Right atrium auricular region (tissue), 2 donors: ENCODE results near the gene HSF5. TPM values are rescaled to one million over a fixed set of nuclear protein-coding genes. Genes with fewer than 3 reads are reported as not detected.

Experiments
- DNase-seq: peaks from one replicate; pipeline ENCODE4 v3.0.0-alpha.2; 2019; ENCODE audit warnings: low spot score
- H3K27ac ChIP-seq, 2 donors: fragments of 200-600 bp; sonication (generic); 1 replicate in 1 of 2; 2 replicates in 1 of 2; pipeline ENCODE4 v1.5.1; 2016 to 2019
- H3K27me3 ChIP-seq, 2 donors: fragments of 200-600 bp; sonication (generic); one replicate each; pipeline versions ENCODE4 v1.5.1 to v1.6.0; 2017 to 2019
- H3K36me3 ChIP-seq: fragments of 200-600 bp; sonication (generic); one replicate; pipeline ENCODE4 v1.5.1; 2016
- H3K4me1 ChIP-seq, 2 donors: fragments of 200-600 bp; sonication (generic); one replicate each; pipeline versions ENCODE4 v1.5.1 to v1.6.0; 2017 to 2019
- H3K4me3 ChIP-seq, 2 donors: fragments of 200-600 bp; sonication (generic); 1 replicate in 1 of 2; 2 replicates in 1 of 2; pipeline ENCODE4 v1.5.1; 2017 to 2019; ENCODE audit warnings: mild to moderate bottlenecking in 1 of 2, moderate library complexity in 1 of 2
- H3K9me3 ChIP-seq, 2 donors: fragments of 200-600 bp; sonication (generic); one replicate each; pipeline ENCODE4 v1.5.1; 2019
- CTCF ChIP-seq, 2 donors: fragments of 200-600 bp; sonication (generic); IDR thresholded peaks; one replicate each; pipeline ENCODE4 v1.5.1; 2019; ENCODE audit warnings: antibody characterized with exemption in 2 of 2
- total RNA-seq, 2 donors: library from RNA; depleted of rRNA; stranded (reverse); fragments of >200 nt; gene quantifications; one replicate each; pipeline ENCODE4 v1.1.0, GENCODE V29; 2016

HSF5 gene
- under 1 TPM in 1 of 2 donors, not detected in 1; 0.08 TPM for total RNA-seq

- Histone ChIP-seq H3K27ac (no peak within 1 kb of the TSS), H3K4me3 (peak within 1 kb of the TSS in 1 of 2 donors; percentile 22), H3K9me3 (no peaks in the 10 kb centered on the region), H3K27me3 (no peaks in the 10 kb centered on the region), H3K36me3 (peaks cover 34% of the 10 kb centered on the region), H3K4me1 (no peaks in the 10 kb centered on the region)
- no peak for DNase-seq
- TF ChIP-seq CTCF (IDR thresholded peaks at IDR 0.05): peak in 1 of 2 donors; percentile 28
Observed at GRCh38 chr17:58487589-58488427, at the start of gene HSF5. TSS of gene HSF5 (minus strand) at chr17:58488408. CDS start at chr17:58488274, 134 bp downstream.

GRCh38 chr17:58537266-58537665 is 49.1 kb upstream of the HSF5 start:
- no peaks in the 10 kb centered on the region for H3K9me3 ChIP-seq
- no peak overlapping the region for H3K4me3 ChIP-seq
- TF ChIP-seq CTCF (IDR thresholded peaks at IDR 0.05): no peak
- H3K4me1 ChIP-seq: peaks cover 0 to 54% of the 10 kb centered on the region in 2 donors
- H3K36me3 ChIP-seq: no peaks in the 10 kb centered on the region
- no peak for DNase-seq
- H3K27me3 ChIP-seq: no peaks in the 10 kb centered on the region
- no peak overlapping the region for H3K27ac ChIP-seq

GRCh38 chr17:58536542-58536941 is 48.3 kb upstream of the HSF5 start:
- no peak for TF ChIP-seq CTCF (IDR thresholded peaks at IDR 0.05)
- H3K9me3 ChIP-seq: no peaks in the 10 kb centered on the region
- no peaks in the 10 kb centered on the region for H3K27me3 ChIP-seq
- no peaks in the 10 kb centered on the region for H3K36me3 ChIP-seq
- no peak overlapping the region for H3K27ac ChIP-seq
- no peak for DNase-seq
- no peak overlapping the region for H3K4me3 ChIP-seq
- H3K4me1 ChIP-seq: peaks cover 0 to 58% of the 10 kb centered on the region in 2 donors

GRCh38 chr17:58535431-58535830 is 47.2 kb upstream of the HSF5 start:
- Histone ChIP-seq H3K27ac (peak overlapping the region; percentile 49 to 54), H3K36me3 (no peaks in the 10 kb centered on the region), H3K9me3 (no peaks in the 10 kb centered on the region), H3K4me3 (no peak overlapping the region), H3K4me1 (peaks cover 0 to 69% of the 10 kb centered on the region in 2 donors), H3K27me3 (no peaks in the 10 kb centered on the region)
- no peak for TF ChIP-seq CTCF (IDR thresholded peaks at IDR 0.05)
- DNase-seq: no peak

GRCh38 chr17:58534901-58535421 is 46.8 kb upstream of the HSF5 start:
- Histone ChIP-seq H3K36me3 (no peaks in the 10 kb centered on the region), H3K9me3 (no peaks in the 10 kb centered on the region), H3K4me1 (peaks cover 0 to 69% of the 10 kb centered on the region in 2 donors), H3K27me3 (no peaks in the 10 kb centered on the region), H3K27ac (peak overlapping the region; percentile 49 to 54), H3K4me3 (no peak overlapping the region)
- TF ChIP-seq CTCF (IDR thresholded peaks at IDR 0.05): no peak
- no peak for DNase-seq
